HG02981 (cell line): ENCODE results near the gene SLC10A6.

ENCODE experiments used
- ATAC-seq: cut with Tn5 transposase; IDR thresholded peaks from one replicate; pipeline ENCODE4 v1.9.1; 2021; ENCODE audit warnings: mild to moderate bottlenecking, moderate library complexity; ENCODE audit not compliant: unreplicated experiment

The SLC10A6 gene

DNA sequence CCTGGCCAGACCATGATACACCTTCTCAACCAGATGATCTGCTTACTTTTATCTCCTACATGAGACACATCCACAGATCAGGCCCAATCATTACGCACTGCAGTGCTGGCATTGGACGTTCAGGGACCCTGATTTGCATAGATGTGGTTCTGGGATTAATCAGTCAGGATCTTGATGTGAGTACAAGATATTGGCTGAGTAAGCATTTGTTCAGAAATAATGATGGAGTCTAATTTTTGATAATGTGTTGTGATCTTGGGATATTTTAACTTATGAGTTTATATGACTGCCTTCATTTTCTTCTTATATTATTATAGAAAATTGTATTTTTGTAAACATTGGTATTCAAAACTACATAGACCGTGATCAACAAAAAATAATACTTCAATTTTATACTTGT lies 39.4 kb downstream of the SLC10A6 start:
- no peak for ATAC-seq

- no peak for ATAC-seq
Measured at GRCh38 chr4:86791126-86791525, 58.1 kb downstream of the SLC10A6 start.

GRCh38 chr4:86788826-86789225 lies 60.4 kb downstream of the SLC10A6 start:
- no peak for ATAC-seq

DNA sequence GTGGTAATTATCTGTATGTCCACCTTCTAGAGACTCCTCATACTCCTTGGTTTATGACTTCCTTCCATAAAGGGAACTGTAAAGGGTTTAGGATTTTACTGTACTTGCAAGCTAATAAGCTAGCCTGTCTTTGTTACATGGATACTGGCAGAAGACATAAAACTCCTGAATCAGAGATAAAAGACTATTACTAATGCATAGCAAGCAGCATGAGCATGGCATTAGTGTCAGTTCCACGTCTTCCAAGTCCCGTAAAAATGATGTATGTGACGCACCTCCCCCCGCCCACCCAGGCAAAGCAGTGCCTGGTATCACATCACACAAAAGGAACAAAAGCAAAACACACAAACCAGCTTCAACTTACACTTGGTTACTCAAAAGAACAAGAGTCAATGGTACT lies 71.0 kb downstream of the SLC10A6 start:
- ATAC-seq: no peak

- ATAC-seq: no peak
Measured at GRCh38 chr4:86775061-86775460, 74.1 kb downstream of the SLC10A6 start.
